ENCODE data around the gene ADGRB3. TPM values are rescaled to one million over a fixed set of nuclear protein-coding genes. Genes with fewer than 3 reads are reported as not detected.

Gene ADGRB3
- total and polyA plus RNA-seq, 2 experiments from 2014 or later: 1.2 to 1.4 TPM

GRCh38 chr6:69018906-69019305 is 383.8 kb downstream of the ADGRB3 start:
- DNase-seq (ENCODE audit: low read depth in 1 of 2, low spot score in 1 of 2): no peak
- no peak overlapping the region for H3K27ac ChIP-seq
- no peak overlapping the region for H3K4me3 ChIP-seq
- TF ChIP-seq CTCF (IDR thresholded peaks at IDR 0.05; ENCODE audit: low read depth, low read length): no peak
- no peaks in the 10 kb centered on the region for H3K27me3 ChIP-seq
- no peaks in the 10 kb centered on the region for H3K36me3 ChIP-seq
- H3K4me1 ChIP-seq (ENCODE audit: low read depth): no peaks in the 10 kb centered on the region
- H3K9me3 ChIP-seq (ENCODE audit: low read depth): no peaks in the 10 kb centered on the region

- no peak for TF ChIP-seq CTCF (IDR thresholded peaks at IDR 0.05; ENCODE audit: low read depth, low read length)
- H3K27me3 ChIP-seq: no peaks in the 10 kb centered on the region
- no peaks in the 10 kb centered on the region for H3K36me3 ChIP-seq
- no peak overlapping the region for H3K27ac ChIP-seq
- H3K9me3 ChIP-seq (ENCODE audit: low read depth): no peaks in the 10 kb centered on the region
- no peak overlapping the region for H3K4me3 ChIP-seq
- H3K4me1 ChIP-seq (ENCODE audit: low read depth): no peaks in the 10 kb centered on the region
- peak in 1 of 2 donors; percentile 22 for DNase-seq (ENCODE audit: low read depth in 1 of 2, low spot score in 1 of 2)
Observed at GRCh38 chr6:69019832-69020231, 384.8 kb downstream of the ADGRB3 start.

- H3K27ac ChIP-seq: no peak overlapping the region
- TF ChIP-seq CTCF (IDR thresholded peaks at IDR 0.05; ENCODE audit: low read depth, low read length): no peak
Observed at GRCh38 chr6:69022993-69023392, 387.9 kb downstream of the ADGRB3 start.

GRCh38 chr6:69026243-69026642 is 391.2 kb downstream of the ADGRB3 start:
- Histone ChIP-seq H3K36me3 (no peaks in the 10 kb centered on the region), H3K9me3 (ENCODE audit: low read depth) (no peaks in the 10 kb centered on the region), H3K4me1 (ENCODE audit: low read depth) (no peaks in the 10 kb centered on the region), H3K4me3 (no peak overlapping the region), H3K27ac (no peak overlapping the region), H3K27me3 (no peaks in the 10 kb centered on the region)
- no peak for DNase-seq (ENCODE audit: low read depth in 1 of 2, low spot score in 1 of 2)
- TF ChIP-seq CTCF (IDR thresholded peaks at IDR 0.05; ENCODE audit: low read depth, low read length): no peak

More at GRCh38 chr6:69022993-69023392, 387.9 kb downstream of the ADGRB3 start:
- Histone ChIP-seq H3K9me3 (ENCODE audit: low read depth) (no peaks in the 10 kb centered on the region), H3K27me3 (no peaks in the 10 kb centered on the region), H3K36me3 (no peaks in the 10 kb centered on the region), H3K4me1 (ENCODE audit: low read depth) (no peaks in the 10 kb centered on the region), H3K4me3 (no peak overlapping the region)
- DNase-seq (ENCODE audit: low read depth in 1 of 2, low spot score in 1 of 2): no peak

DNA sequence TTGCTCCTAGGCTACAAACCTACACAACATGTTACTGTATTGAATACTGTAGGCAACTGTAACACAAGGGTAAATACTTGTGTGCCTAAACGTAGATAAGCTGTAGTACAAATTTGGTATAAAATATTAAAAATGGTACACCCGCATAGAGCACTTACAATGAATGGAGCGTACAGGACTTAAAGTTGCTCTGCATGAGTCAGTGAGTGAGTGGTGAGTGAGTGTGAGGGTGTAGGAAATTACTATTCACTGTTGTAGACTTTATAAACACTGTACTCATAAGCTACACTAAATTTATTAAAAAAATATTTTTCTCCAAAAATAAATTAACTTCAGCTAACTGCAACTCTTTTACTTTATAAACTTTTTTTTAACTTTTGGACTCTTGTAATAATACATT is 391.6 kb downstream of the ADGRB3 start:
- Histone ChIP-seq H3K4me1 (ENCODE audit: low read depth) (no peaks in the 10 kb centered on the region), H3K27ac (no peak overlapping the region), H3K27me3 (no peaks in the 10 kb centered on the region), H3K9me3 (ENCODE audit: low read depth) (no peaks in the 10 kb centered on the region), H3K4me3 (no peak overlapping the region), H3K36me3 (no peaks in the 10 kb centered on the region)
- no peak for DNase-seq (ENCODE audit: low read depth in 1 of 2, low spot score in 1 of 2)
- no peak for TF ChIP-seq CTCF (IDR thresholded peaks at IDR 0.05; ENCODE audit: low read depth, low read length)

DNA sequence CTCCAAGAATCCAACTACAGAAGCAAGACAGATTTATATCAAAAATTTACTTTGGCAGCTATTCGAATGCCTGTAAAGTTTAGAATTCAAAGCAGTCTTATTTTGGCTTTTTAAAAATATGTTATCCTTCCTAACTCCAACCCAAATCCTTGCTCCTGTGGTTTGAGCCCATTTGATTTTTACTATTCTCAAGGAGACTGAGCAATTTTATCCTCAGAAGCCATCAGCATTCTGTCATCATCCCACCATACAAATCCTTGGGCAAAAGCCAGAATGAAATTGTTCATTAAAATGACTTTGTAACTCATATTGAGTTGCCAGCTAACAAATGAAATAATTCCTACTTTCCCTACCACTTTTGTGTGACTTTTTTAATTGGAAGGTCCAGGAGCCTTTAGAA is 392.8 kb downstream of the ADGRB3 start:
- Histone ChIP-seq H3K4me3 (no peak overlapping the region), H3K4me1 (ENCODE audit: low read depth) (peaks cover 5% of the 10 kb centered on the region), H3K27me3 (no peaks in the 10 kb centered on the region), H3K9me3 (ENCODE audit: low read depth) (no peaks in the 10 kb centered on the region), H3K36me3 (no peaks in the 10 kb centered on the region), H3K27ac (no peak overlapping the region)
- no peak for TF ChIP-seq CTCF (IDR thresholded peaks at IDR 0.05; ENCODE audit: low read depth, low read length)
- no peak for DNase-seq (ENCODE audit: low read depth in 1 of 2, low spot score in 1 of 2)
